ENCODE data around the gene TMEM95. TPM values are rescaled to one million over a fixed set of nuclear protein-coding genes. Genes with fewer than 3 reads are reported as not detected.
"Not testable (repeated sequence)": the region's sequence is repeated elsewhere in the genome, so short reads cannot be mapped to it uniquely, and the experiment has no call there.

TMEM95 gene
- total and polyA plus RNA-seq, 4 donors = not detected

DNA sequence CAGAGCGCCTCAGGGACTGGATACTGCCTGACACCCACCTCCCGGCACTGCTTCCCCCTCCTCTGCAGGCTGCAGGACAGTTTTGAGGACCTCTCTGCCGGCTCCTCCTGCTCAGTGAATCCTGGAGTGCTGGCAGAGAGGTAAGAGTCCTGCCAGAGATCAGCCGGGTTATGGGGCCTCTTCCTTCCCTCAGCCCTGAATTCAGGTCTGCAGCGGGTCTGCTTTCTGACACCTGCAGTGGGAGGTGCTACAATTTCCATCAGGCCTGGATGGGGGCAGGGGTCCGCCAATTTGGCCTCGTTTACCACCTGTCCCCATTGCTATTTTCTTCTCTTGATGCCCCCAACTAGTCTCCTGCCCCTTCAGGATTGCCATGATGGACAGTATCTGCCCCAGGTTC lies 22.8 kb upstream of the TMEM95 start:
- no peak overlapping the region for H3K9ac ChIP-seq (ENCODE audit: low read depth in 1 of 2, low read length in 2 of 2)
- no peak overlapping the region for H3K27ac ChIP-seq (ENCODE audit: low read depth in 1 of 2, low read length in 2 of 2)
- no peak overlapping the region for H3K4me3 ChIP-seq (ENCODE audit: low read depth in 1 of 3, low read length in 3 of 3)
- H3K27me3 ChIP-seq (ENCODE audit: control insufficient read depth in 4 of 4, insufficient read depth in 4 of 4, low read length in 3 of 4) = no peaks in the 10 kb centered on the region
- 51% methylated on average over 7 of the region's 7 CpGs for WGBS
- no peak for DNase-seq (ENCODE audit: low spot score)
- peaks cover 0 to under 1% (median 0%) of the 10 kb centered on the region in 4 donors for H3K36me3 ChIP-seq (ENCODE audit: control insufficient read depth in 4 of 4, insufficient read depth in 3 of 4, low read depth in 1 of 4, low read length in 3 of 4)
- TF ChIP-seq, protein P1, sequence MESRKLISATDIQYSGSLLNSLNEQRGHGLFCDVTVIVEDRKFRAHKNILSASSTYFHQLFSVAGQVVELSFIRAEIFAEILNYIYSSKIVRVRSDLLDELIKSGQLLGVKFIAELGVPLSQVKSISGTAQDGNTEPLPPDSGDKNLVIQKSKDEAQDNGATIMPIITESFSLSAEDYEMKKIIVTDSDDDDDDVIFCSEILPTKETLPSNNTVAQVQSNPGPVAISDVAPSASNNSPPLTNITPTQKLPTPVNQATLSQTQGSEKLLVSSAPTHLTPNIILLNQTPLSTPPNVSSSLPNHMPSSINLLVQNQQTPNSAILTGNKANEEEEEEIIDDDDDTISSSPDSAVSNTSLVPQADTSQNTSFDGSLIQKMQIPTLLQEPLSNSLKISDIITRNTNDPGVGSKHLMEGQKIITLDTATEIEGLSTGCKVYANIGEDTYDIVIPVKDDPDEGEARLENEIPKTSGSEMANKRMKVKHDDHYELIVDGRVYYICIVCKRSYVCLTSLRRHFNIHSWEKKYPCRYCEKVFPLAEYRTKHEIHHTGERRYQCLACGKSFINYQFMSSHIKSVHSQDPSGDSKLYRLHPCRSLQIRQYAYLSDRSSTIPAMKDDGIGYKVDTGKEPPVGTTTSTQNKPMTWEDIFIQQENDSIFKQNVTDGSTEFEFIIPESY (IDR thresholded peaks at IDR 0.05) = no peak
- no peak for TF ChIP-seq REST (IDR thresholded peaks at IDR 0.05)
- TF ChIP-seq NR2F2 (IDR thresholded peaks at IDR 0.05) = no peak
- TF ChIP-seq TAF1 (conservative IDR thresholded peaks at IDR 0.05) = no peak
- TF ChIP-seq RAD21 (IDR thresholded peaks at IDR 0.05) = no peak
- TF ChIP-seq YY1 (IDR thresholded peaks at IDR 0.05) = no peak
- TF ChIP-seq, protein P2, sequence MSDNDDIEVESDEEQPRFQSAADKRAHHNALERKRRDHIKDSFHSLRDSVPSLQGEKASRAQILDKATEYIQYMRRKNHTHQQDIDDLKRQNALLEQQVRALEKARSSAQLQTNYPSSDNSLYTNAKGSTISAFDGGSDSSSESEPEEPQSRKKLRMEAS (IDR thresholded peaks at IDR 0.05) = no peak
- TF ChIP-seq HNF4G (IDR thresholded peaks at IDR 0.05) = no peak
- no peak for TF ChIP-seq JUND (IDR thresholded peaks at IDR 0.05)
- no peak for TF ChIP-seq GABPA (IDR thresholded peaks at IDR 0.05 in 1 of 2, conservative IDR thresholded peaks at IDR 0.05 in 1 of 2)
- no peak for TF ChIP-seq FOXA1 (IDR thresholded peaks at IDR 0.05)
- no peak for TF ChIP-seq RXRA (IDR thresholded peaks at IDR 0.05)
- TF ChIP-seq, protein P3, sequence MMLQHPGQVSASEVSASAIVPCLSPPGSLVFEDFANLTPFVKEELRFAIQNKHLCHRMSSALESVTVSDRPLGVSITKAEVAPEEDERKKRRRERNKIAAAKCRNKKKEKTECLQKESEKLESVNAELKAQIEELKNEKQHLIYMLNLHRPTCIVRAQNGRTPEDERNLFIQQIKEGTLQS (IDR thresholded peaks at IDR 0.05) = no peak
- no peak for TF ChIP-seq SP1 (IDR thresholded peaks at IDR 0.05)
- TF ChIP-seq FOXA2 (IDR thresholded peaks at IDR 0.05) = no peak
- TF ChIP-seq, protein P4, sequence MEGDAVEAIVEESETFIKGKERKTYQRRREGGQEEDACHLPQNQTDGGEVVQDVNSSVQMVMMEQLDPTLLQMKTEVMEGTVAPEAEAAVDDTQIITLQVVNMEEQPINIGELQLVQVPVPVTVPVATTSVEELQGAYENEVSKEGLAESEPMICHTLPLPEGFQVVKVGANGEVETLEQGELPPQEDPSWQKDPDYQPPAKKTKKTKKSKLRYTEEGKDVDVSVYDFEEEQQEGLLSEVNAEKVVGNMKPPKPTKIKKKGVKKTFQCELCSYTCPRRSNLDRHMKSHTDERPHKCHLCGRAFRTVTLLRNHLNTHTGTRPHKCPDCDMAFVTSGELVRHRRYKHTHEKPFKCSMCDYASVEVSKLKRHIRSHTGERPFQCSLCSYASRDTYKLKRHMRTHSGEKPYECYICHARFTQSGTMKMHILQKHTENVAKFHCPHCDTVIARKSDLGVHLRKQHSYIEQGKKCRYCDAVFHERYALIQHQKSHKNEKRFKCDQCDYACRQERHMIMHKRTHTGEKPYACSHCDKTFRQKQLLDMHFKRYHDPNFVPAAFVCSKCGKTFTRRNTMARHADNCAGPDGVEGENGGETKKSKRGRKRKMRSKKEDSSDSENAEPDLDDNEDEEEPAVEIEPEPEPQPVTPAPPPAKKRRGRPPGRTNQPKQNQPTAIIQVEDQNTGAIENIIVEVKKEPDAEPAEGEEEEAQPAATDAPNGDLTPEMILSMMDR (IDR thresholded peaks at IDR 0.05; ENCODE audit: low read depth, low read length, missing input control) = no peak
- no peak for TF ChIP-seq EGR1 (IDR thresholded peaks at IDR 0.05; ENCODE audit: low read depth in 2 of 2)
- no peak for TF ChIP-seq HNF4A (conservative IDR thresholded peaks at IDR 0.05)
- H3K9me3 ChIP-seq (ENCODE audit: control insufficient read depth in 4 of 4, low read length in 3 of 4) = no peaks in the 10 kb centered on the region
- peaks cover 8 to 22% (median 15%) of the 10 kb centered on the region in 4 donors for H3K4me1 ChIP-seq (ENCODE audit: control insufficient read depth in 4 of 4, insufficient read depth in 4 of 4, low read length in 3 of 4)

DNA sequence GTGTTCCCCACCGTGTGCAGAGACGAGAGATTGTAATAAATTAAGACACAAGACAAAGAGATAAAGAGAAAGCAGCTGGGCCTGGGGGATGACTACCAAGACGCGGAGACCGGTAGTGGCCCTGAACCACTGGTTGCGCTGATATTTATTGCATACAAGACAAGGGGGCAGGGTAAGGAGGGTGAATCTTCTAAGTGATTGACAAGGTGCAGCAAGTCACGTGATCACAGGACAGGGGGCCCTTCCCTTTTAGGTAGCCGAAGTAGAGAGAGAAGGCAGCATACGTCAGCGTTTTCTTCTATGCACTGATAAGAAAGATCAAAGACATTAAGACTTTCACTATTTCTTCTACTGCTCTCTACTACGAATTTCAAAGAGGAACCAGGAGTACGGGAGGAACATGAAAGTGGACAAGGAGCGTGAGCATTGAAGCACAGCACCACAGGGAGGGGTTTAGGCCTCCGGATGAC lies 22.3 kb upstream of the TMEM95 start:
- not testable (repeated sequence) for H3K9me3 ChIP-seq (ENCODE audit: control insufficient read depth in 4 of 4, low read length in 3 of 4); H3K27me3 ChIP-seq (ENCODE audit: control insufficient read depth in 4 of 4, insufficient read depth in 4 of 4, low read length in 3 of 4); H3K9ac ChIP-seq (ENCODE audit: low read depth in 1 of 2, low read length in 2 of 2); H3K27ac ChIP-seq (ENCODE audit: low read depth in 1 of 2, low read length in 2 of 2); DNase-seq (ENCODE audit: low spot score); H3K4me3 ChIP-seq (ENCODE audit: low read depth in 1 of 3, low read length in 3 of 3); H3K36me3 ChIP-seq (ENCODE audit: control insufficient read depth in 4 of 4, insufficient read depth in 3 of 4, low read depth in 1 of 4, low read length in 3 of 4)
- WGBS = 51% methylated on average over 14 of the region's 14 CpGs
- peaks cover 8 to 21% (median 15%) of the 10 kb centered on the region in 4 donors for H3K4me1 ChIP-seq (ENCODE audit: control insufficient read depth in 4 of 4, insufficient read depth in 4 of 4, low read length in 3 of 4)
